HepG2 (cell line): ENCODE results near the gene GP1BA. TPM values are rescaled to one million over a fixed set of nuclear protein-coding genes. Genes with fewer than 3 reads are reported as not detected.

ENCODE experiments used
- polyA plus RNA-seq, 8 experiments: library from polyadenylated mRNA; depleted of rRNA in 3 of 8; stranded (reverse) in 7 of 8; unstranded in 1 of 8; fragments of >200 nt; fragmentation: Illumina TruSeq in 4 of 8; extraction: Trizol in 4 of 8; gene quantifications; 2 replicates each; pipeline versions ENCODE4 v1.2.1 to v1.2.3, GENCODE V29; 2011 to 2016; ENCODE audit warnings: low read depth in 4 of 8, missing spikeins in 1 of 8, mixed read lengths in 1 of 8; ENCODE audit not compliant: insufficient read depth in 1 of 8
- total RNA-seq, 5 experiments: library from RNA; depleted of rRNA; stranded (reverse); fragments of >200 nt; fragmentation: Illumina TruSeq; extraction: Trizol; gene quantifications; 2 replicates each; pipeline ENCODE4 v1.2.3, GENCODE V29; 2016; ENCODE audit warnings: low read depth in 1 of 5
- TF ChIP-seq, protein P1 (sequence below): sonication (generic); formaldehyde crosslinking; conservative IDR thresholded peaks from 2 replicates; pipeline ENCODE4 v1.8.1; 2023; ENCODE audit warnings: missing genetic modification reagents
- TF ChIP-seq, protein P2 (sequence below): sonication (generic); formaldehyde crosslinking; IDR thresholded peaks from 2 replicates; pipeline ENCODE4 v1.4.0; 2020; ENCODE audit warnings: missing genetic modification reagents
- TF ChIP-seq, protein P3 (sequence below): sonication (generic); formaldehyde crosslinking; IDR thresholded peaks from 2 replicates; pipeline ENCODE4 v1.4.0; 2020; ENCODE audit warnings: missing genetic modification reagents, borderline replicate concordance
- TF ChIP-seq, protein P4 (sequence below): sonication (generic); formaldehyde crosslinking; IDR thresholded peaks from one replicate; pipeline ENCODE4 v1.5.1; 2020; ENCODE audit warnings: mild to moderate bottlenecking, missing genetic modification reagents; ENCODE audit errors: not compliant biosample characterization
- TF ChIP-seq, protein P5 (sequence below), 2 experiments: sonication (generic) in 1 of 2; formaldehyde crosslinking in 1 of 2; IDR thresholded peaks; 2 replicates each; pipeline versions ENCODE4 v1.6.1 to v1.9.0; 2014 to 2022; ENCODE audit warnings: antibody characterized with exemption in 1 of 2, borderline replicate concordance in 1 of 2, inconsistent platforms in 1 of 2, low read depth in 1 of 2, missing genetic modification reagents in 1 of 2

GP1BA gene
- total and polyA plus RNA-seq, 2 of the 13 experiments (the other 11 are each of a cell fraction or from before 2014, with no cell fraction given) = not detected

DNA sequence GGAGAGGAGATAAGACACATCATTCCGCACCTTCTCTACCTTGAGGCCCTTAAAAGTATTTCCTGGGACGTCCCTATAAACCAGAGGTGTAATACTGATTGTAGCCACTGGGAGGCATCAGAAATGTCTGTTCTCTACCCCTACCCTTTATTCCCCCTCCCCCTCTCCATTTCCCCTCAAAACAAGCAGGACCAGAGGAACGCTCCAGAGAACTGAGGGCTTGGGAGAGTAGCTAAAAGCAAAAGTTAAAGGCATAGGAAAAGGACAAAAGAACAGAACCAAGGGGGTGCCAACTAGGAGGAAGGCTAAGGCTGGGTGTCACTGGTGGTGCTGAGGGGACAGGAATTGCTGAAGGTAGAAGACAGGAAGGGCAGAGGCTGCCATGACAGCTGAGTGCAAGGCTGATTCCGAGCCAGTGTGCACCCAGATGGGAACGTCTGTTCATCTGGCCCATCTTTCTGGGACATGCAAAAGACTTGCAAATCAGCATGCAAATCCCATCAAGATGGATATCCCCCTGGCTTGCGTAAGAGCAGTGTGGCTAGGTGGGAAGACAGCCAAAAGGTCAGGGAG is 48.7 kb downstream of the GP1BA start (continued):
- TF ChIP-seq, protein P1, sequence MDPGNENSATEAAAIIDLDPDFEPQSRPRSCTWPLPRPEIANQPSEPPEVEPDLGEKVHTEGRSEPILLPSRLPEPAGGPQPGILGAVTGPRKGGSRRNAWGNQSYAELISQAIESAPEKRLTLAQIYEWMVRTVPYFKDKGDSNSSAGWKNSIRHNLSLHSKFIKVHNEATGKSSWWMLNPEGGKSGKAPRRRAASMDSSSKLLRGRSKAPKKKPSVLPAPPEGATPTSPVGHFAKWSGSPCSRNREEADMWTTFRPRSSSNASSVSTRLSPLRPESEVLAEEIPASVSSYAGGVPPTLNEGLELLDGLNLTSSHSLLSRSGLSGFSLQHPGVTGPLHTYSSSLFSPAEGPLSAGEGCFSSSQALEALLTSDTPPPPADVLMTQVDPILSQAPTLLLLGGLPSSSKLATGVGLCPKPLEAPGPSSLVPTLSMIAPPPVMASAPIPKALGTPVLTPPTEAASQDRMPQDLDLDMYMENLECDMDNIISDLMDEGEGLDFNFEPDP = no peak
- TF ChIP-seq, protein P2, sequence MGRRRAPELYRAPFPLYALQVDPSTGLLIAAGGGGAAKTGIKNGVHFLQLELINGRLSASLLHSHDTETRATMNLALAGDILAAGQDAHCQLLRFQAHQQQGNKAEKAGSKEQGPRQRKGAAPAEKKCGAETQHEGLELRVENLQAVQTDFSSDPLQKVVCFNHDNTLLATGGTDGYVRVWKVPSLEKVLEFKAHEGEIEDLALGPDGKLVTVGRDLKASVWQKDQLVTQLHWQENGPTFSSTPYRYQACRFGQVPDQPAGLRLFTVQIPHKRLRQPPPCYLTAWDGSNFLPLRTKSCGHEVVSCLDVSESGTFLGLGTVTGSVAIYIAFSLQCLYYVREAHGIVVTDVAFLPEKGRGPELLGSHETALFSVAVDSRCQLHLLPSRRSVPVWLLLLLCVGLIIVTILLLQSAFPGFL (CRISPR knock-in tag) = no peak
- TF ChIP-seq, protein P3, sequence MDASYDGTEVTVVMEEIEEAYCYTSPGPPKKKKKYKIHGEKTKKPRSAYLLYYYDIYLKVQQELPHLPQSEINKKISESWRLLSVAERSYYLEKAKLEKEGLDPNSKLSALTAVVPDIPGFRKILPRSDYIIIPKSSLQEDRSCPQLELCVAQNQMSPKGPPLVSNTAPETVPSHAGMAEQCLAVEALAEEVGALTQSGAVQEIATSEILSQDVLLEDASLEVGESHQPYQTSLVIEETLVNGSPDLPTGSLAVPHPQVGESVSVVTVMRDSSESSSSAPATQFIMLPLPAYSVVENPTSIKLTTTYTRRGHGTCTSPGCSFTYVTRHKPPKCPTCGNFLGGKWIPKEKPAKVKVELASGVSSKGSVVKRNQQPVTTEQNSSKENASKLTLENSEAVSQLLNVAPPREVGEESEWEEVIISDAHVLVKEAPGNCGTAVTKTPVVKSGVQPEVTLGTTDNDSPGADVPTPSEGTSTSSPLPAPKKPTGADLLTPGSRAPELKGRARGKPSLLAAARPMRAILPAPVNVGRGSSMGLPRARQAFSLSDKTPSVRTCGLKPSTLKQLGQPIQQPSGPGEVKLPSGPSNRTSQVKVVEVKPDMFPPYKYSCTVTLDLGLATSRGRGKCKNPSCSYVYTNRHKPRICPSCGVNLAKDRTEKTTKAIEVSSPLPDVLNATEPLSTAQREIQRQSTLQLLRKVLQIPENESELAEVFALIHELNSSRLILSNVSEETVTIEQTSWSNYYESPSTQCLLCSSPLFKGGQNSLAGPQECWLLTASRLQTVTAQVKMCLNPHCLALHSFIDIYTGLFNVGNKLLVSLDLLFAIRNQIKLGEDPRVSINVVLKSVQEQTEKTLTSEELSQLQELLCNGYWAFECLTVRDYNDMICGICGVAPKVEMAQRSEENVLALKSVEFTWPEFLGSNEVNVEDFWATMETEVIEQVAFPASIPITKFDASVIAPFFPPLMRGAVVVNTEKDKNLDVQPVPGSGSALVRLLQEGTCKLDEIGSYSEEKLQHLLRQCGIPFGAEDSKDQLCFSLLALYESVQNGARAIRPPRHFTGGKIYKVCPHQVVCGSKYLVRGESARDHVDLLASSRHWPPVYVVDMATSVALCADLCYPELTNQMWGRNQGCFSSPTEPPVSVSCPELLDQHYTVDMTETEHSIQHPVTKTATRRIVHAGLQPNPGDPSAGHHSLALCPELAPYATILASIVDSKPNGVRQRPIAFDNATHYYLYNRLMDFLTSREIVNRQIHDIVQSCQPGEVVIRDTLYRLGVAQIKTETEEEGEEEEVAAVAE = no peak
- TF ChIP-seq, protein P4, sequence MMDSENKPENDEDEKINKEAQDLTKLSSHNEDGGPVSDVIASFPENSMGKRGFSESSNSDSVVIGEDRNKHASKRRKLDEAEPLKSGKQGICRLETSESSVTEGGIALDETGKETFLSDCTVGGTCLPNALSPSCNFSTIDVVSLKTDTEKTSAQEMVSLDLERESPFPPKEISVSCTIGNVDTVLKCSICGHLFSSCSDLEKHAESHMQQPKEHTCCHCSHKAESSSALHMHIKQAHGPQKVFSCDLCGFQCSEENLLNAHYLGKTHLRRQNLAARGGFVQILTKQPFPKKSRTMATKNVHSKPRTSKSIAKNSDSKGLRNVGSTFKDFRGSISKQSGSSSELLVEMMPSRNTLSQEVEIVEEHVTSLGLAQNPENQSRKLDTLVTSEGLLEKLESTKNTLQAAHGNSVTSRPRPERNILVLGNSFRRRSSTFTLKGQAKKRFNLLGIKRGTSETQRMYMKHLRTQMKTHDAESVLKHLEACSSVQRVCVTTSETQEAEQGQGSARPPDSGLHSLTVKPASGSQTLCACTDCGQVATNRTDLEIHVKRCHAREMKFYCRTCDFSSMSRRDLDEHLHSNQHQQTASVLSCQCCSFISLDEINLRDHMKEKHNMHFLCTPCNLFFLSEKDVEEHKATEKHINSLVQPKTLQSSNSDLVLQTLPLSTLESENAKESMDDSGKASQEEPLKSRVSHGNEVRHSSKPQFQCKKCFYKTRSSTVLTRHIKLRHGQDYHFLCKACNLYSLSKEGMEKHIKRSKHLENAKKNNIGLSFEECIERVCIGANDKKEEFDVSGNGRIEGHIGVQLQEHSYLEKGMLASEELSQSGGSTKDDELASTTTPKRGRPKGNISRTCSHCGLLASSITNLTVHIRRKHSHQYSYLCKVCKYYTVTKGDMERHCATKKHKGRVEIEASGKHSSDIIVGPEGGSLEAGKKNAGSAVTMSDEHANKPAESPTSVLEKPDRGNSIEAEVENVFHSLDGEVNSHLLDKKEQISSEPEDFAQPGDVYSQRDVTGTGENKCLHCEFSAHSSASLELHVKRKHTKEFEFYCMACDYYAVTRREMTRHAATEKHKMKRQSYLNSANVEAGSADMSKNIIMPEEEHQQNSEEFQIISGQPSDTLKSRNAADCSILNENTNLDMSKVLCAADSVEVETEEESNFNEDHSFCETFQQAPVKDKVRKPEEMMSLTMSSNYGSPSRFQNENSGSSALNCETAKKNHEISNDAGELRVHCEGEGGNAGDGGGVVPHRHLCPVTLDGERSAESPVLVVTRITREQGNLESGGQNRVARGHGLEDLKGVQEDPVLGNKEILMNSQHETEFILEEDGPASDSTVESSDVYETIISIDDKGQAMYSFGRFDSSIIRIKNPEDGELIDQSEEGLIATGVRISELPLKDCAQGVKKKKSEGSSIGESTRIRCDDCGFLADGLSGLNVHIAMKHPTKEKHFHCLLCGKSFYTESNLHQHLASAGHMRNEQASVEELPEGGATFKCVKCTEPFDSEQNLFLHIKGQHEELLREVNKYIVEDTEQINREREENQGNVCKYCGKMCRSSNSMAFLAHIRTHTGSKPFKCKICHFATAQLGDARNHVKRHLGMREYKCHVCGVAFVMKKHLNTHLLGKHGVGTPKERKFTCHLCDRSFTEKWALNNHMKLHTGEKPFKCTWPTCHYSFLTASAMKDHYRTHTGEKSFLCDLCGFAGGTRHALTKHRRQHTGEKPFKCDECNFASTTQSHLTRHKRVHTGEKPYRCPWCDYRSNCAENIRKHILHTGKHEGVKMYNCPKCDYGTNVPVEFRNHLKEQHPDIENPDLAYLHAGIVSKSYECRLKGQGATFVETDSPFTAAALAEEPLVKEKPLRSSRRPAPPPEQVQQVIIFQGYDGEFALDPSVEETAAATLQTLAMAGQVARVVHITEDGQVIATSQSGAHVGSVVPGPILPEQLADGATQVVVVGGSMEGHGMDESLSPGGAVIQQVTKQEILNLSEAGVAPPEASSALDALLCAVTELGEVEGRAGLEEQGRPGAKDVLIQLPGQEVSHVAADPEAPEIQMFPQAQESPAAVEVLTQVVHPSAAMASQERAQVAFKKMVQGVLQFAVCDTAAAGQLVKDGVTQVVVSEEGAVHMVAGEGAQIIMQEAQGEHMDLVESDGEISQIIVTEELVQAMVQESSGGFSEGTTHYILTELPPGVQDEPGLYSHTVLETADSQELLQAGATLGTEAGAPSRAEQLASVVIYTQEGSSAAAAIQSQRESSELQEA (CRISPR knock-in tag) = no peak
- TF ChIP-seq, protein P5, sequence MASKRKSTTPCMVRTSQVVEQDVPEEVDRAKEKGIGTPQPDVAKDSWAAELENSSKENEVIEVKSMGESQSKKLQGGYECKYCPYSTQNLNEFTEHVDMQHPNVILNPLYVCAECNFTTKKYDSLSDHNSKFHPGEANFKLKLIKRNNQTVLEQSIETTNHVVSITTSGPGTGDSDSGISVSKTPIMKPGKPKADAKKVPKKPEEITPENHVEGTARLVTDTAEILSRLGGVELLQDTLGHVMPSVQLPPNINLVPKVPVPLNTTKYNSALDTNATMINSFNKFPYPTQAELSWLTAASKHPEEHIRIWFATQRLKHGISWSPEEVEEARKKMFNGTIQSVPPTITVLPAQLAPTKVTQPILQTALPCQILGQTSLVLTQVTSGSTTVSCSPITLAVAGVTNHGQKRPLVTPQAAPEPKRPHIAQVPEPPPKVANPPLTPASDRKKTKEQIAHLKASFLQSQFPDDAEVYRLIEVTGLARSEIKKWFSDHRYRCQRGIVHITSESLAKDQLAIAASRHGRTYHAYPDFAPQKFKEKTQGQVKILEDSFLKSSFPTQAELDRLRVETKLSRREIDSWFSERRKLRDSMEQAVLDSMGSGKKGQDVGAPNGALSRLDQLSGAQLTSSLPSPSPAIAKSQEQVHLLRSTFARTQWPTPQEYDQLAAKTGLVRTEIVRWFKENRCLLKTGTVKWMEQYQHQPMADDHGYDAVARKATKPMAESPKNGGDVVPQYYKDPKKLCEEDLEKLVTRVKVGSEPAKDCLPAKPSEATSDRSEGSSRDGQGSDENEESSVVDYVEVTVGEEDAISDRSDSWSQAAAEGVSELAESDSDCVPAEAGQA (IDR thresholded peaks at IDR 0.05; ENCODE audit: low read depth) = no peak
- TF ChIP-seq, protein P5 (CRISPR knock-in tag; IDR thresholded peaks at IDR 0.05; ENCODE audit: borderline replicate concordance) = no peak
